Ishikawa (cell line): ENCODE results near the gene MOGAT3.

ENCODE experiments used
- CEBPB ChIP-seq: IDR thresholded peaks from 2 replicates; pipeline ENCODE4 v1.6.1; 2012
- CREB1 ChIP-seq: IDR thresholded peaks from 2 replicates; pipeline ENCODE4 v1.6.1; 2012; ENCODE audit warnings: low read depth
- EGR1 ChIP-seq: IDR thresholded peaks from 2 replicates; pipeline ENCODE4 v1.6.1; 2012
- EP300 ChIP-seq: IDR thresholded peaks from 2 replicates; pipeline ENCODE4 v1.6.1; 2012; ENCODE audit warnings: borderline replicate concordance
- FOXM1 ChIP-seq: IDR thresholded peaks from 2 replicates; pipeline ENCODE4 v1.6.1; 2012; ENCODE audit warnings: low read depth, borderline replicate concordance
- NFIC ChIP-seq: IDR thresholded peaks from 2 replicates; pipeline ENCODE4 v1.6.1; 2012
- RAD21 ChIP-seq: IDR thresholded peaks from 2 replicates; pipeline ENCODE4 v1.6.1; 2012; ENCODE audit warnings: low read depth
- REST ChIP-seq: IDR thresholded peaks from 2 replicates; pipeline ENCODE4 v1.6.1; 2012; ENCODE audit warnings: low read depth, mild to moderate bottlenecking
- TAF1 ChIP-seq: IDR thresholded peaks from 2 replicates; pipeline ENCODE4 v1.6.1; 2012; ENCODE audit warnings: low read depth, mild to moderate bottlenecking
- TCF12 ChIP-seq: IDR thresholded peaks from 2 replicates; pipeline ENCODE4 v1.6.1; 2012; ENCODE audit warnings: low read depth
- TEAD4 ChIP-seq: IDR thresholded peaks from 2 replicates; pipeline ENCODE4 v1.6.1; 2012
- YY1 ChIP-seq: IDR thresholded peaks from 2 replicates; pipeline ENCODE4 v1.6.1; 2012; ENCODE audit warnings: low read depth
- ZBTB7A ChIP-seq: IDR thresholded peaks from 2 replicates; pipeline ENCODE4 v1.6.1; 2012; ENCODE audit warnings: low read depth
- TF ChIP-seq, protein P1 (sequence below): IDR thresholded peaks from 2 replicates; pipeline ENCODE4 v1.6.1; 2012
- TF ChIP-seq, protein P2 (sequence below): IDR thresholded peaks from 2 replicates; pipeline ENCODE4 v1.6.1; 2012

MOGAT3 gene

DNA sequence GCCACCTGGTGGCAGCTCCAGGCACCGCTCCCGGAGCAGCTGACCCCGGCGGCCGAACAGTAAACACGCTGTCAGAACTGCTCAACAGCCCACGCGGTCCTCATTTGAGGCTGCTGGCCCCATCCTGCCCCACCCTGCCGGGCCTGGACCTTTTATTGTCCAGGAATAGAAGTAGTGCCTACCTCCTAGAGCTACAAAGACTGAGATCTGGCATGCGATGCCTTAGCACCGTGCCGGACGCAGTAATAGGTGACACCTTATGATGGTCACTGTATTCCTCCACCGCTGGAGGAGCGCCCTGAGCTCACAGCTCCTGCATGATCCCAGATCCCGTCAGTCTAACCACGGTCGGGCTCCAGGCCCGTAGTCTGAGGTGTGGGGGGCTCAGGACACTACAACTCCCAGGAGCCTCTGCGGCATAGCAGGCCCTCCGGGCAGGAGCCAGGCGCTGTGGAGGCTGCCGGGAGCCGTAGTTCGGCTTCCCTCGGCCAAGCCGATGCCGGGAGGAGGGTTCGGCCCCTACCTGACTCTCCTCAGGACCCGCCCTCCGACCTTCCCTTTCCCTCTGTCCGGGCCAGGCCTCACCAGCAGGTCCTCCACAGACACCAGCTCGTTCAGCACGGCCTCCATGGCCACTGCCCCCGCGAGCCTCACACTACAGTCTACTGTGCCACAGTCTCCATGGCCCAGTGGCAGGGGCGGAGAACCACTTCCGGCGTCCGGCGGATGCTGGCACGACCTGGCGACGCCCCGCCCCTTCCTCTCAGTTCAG, 43.7 kb upstream of the MOGAT3 start, which contains the start of gene FIS1:
Gene FIS1 (minus strand): TSS at position 707 of the 772 bp plus-strand sequence. CDS start 77 bp downstream, at position 630.
- TF ChIP-seq TAF1 (peak; percentile 57; the same call in 1 of the 2 replicates), EP300 (no peak), ZBTB7A (0 out of 2 replicates have a peak, but pooled peaks have one; percentile 7), CEBPB (no peak), REST (no peak), RAD21 (peak; percentile 39; the same call in 1 of the 2 replicates), TCF12 (peak; percentile 49; the same call in 1 of the 2 replicates), FOXM1 (no peak), YY1 (peak; percentile 67), TEAD4 (no peak), EGR1 (no peak), NFIC (no peak), CREB1 (no peak)
- TF ChIP-seq, protein P1, sequence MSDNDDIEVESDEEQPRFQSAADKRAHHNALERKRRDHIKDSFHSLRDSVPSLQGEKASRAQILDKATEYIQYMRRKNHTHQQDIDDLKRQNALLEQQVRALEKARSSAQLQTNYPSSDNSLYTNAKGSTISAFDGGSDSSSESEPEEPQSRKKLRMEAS = peak; percentile 69
- TF ChIP-seq, protein P2, sequence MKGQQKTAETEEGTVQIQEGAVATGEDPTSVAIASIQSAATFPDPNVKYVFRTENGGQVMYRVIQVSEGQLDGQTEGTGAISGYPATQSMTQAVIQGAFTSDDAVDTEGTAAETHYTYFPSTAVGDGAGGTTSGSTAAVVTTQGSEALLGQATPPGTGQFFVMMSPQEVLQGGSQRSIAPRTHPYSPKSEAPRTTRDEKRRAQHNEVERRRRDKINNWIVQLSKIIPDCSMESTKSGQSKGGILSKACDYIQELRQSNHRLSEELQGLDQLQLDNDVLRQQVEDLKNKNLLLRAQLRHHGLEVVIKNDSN = peak; percentile 45; the same call in 1 of the 2 replicates

DNA sequence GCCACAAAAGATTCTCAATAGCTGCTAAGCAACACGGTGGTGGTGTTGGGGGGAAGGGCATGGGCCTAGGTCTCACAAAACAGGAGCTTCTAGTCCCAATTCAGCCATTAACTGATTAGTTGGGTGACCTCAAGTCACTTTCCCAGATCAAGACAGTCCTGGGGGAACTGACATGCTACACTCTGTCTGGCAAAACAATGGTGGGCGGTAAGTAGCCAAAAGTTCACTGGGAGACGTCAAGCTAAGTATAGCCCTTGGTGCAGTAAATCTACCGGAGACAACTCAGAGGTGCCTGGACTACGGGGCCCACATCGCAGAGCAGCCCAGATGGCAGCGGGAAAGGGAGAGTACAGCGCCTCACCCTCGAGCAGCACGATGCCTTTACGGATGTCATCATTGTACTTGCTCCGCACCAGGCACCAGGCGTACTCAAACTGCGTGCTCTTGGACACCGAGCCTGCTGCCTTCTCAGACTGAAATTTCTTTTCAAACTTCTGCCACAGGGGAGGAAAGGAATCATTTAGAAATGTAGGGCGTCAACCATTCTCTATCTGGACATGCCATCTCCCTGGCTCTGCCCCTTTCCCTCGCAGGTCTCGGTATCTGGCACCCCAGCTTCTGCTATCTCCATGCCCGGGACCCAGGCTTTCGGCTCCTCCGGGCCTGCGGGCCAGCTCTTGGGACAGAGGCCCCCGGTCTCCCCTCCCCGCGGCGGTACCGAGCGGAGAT, 43.0 kb upstream of the MOGAT3 start:
- no peak for TF ChIP-seq FOXM1
- peak; percentile 68; the same call in 1 of the 2 replicates for TF ChIP-seq ZBTB7A
- no peak for TF ChIP-seq CREB1
- TF ChIP-seq, protein P1 = no peak
- TF ChIP-seq CEBPB = no peak

DNA sequence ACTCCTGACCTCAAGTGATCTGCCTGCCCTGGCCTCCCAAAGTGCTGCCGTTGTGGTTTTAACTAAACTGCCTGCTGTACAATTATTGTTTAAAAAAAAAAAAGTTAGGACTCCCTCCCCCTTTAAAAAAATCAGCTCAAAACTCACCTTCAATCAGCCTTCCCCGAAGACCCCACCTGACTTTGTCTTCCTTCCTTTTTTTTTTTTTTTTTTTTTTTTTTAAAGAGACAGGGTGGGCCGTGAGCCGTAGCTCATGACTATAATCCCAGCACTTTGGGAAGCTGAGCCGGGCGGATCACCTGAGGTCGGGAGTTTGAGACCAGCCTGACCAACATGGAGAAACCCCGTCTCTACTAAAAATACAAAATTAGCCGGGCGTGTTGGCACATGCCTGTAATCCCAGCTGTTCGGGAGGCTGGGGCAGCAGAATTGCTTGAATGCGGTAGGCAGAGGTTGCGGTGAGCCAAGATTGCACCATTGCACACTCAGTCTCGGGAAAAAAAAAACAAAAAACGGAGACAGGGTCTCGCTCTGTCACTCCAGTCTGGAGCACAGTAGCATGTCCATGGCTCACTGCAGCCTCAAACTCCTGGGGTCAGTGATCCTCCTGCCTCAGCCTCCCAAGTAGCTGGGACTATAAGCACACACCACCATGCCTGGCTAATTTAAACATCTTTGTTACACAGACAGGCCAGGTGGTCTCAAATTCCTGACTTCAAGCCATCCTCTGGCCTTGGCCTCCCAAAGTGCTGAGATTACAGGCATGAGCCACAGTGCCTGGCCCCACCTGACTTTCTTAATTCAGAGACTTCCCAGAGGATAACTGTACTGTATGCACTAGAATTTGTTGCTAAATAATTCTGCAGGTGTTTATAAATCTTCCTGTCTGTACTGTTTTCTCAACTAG, 40.9 kb upstream of the MOGAT3 start:
- TF ChIP-seq TAF1 (no peak), YY1 (no peak), ZBTB7A (no peak), TEAD4 (no peak), CREB1 (no peak), EP300 (no peak), NFIC (no peak), TCF12 (no peak), EGR1 (no peak), FOXM1 (no peak), REST (no peak), CEBPB (no peak)
- TF ChIP-seq, protein P1 = no peak
- TF ChIP-seq, protein P2 = no peak

DNA sequence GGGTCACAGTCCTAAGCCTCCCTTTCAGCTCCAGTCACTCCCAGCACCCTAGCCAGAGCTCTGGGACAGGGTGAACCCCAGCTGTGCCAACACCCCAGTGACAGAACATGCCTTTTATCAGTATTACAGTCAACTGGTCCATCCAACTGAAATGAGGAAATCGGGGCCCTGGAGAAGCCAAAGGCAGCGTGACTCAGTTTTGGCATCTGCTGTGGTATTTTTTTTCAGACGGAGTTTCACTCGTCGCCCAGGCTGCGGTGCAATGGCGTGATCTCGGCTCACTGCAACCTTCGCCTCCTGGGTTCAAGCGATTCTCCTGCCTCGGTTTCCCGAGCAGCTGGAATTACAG, 40.2 kb upstream of the MOGAT3 start:
- TF ChIP-seq CREB1 = no peak
